ENCODE data around the gene DNMT1.

The DNMT1 gene

DNA sequence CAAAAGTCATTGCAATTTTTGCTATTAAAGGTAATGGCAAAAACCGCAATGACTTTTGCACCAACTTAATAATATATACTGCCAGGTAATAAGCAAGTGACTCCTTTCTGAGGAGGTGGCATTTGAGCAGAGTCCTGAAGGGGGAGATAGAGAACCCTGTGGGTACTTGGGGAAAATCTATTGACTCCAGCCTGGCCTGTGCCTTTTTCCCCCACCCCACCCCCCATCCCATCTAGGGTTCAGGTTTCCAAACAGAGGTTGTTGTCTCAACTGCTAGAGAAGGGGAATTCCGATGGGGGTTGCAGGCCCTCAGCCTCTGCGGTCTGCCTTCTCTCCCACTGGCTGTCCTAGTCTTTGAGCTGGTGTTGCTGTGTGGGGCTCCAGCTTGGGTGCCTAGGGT, 24.9 kb upstream of the DNMT1 start:
- Histone ChIP-seq H3K4me1 (ENCODE audit: control insufficient read depth, insufficient read depth, low read length) (peaks cover 8% of the 10 kb centered on the region; the same call in 1 of the 2 replicates), H3K4me3 (ENCODE audit: low read depth, low read length) (no peak overlapping the region), H3K27me3 (ENCODE audit: control insufficient read depth, insufficient read depth, low read length) (no peaks in the 10 kb centered on the region), H3K27ac (ENCODE audit: low read depth, low read length) (no peak overlapping the region), H3K9ac (ENCODE audit: low read length) (no peak overlapping the region), H3K36me3 (ENCODE audit: control insufficient read depth, insufficient read depth, low read length) (peaks cover 10% of the 10 kb centered on the region), H3K9me3 (ENCODE audit: control insufficient read depth, insufficient read depth, low read depth, low read length) (no peaks in the 10 kb centered on the region)

DNA sequence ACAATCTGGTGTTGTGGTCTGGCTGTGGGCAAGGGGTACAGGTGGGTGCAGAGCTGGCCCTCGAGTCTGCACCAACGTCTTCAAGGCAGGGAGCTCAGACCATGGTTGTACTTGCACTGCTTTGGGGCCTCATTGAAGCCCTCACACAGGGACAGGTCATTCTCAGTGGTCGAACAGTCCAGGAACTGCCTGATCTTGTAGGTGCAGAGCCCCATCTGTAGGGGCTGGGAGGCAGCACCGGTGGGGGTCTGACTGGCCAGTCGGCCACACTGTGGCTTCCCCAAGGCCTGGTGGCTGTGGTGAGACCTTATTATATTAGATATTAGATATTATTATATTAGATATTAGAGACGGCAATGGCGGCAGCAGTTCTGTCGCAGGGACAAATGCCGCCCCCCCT, 22.3 kb upstream of the DNMT1 start:
- Histone ChIP-seq H3K4me3 (ENCODE audit: low read depth, low read length) (no peak overlapping the region), H3K27ac (ENCODE audit: low read depth, low read length) (no peak overlapping the region), H3K9me3 (ENCODE audit: control insufficient read depth, insufficient read depth, low read depth, low read length) (no peaks in the 10 kb centered on the region), H3K27me3 (ENCODE audit: control insufficient read depth, insufficient read depth, low read length) (no peaks in the 10 kb centered on the region), H3K4me1 (ENCODE audit: control insufficient read depth, insufficient read depth, low read length) (peaks cover 8% of the 10 kb centered on the region; the same call in 1 of the 2 replicates), H3K9ac (ENCODE audit: low read length) (no peak overlapping the region), H3K36me3 (ENCODE audit: control insufficient read depth, insufficient read depth, low read length) (no peaks in the 10 kb centered on the region)

DNA sequence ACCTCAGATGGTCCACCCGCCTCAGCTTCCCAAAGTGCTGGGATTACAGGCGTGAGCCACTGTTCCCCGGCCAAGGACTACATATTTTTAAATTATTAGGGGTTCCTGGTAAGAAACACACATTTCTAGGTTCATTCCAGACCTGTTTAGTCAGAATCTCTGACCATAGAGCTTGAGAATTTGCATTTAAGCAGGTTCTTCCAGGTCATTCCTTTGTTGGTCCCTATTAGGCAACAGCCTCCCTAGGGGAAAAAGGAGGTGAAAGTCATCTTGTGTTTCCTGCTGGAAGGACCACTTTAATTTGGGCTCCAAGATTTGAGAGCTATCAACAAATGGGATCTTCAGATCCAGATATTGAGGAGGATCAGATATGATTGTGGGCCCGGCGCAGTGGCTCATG, 20.0 kb upstream of the DNMT1 start:
- no peak overlapping the region for H3K9ac ChIP-seq (ENCODE audit: low read length)
- H3K36me3 ChIP-seq (ENCODE audit: control insufficient read depth, insufficient read depth, low read length): no peaks in the 10 kb centered on the region
- no peaks in the 10 kb centered on the region for H3K27me3 ChIP-seq (ENCODE audit: control insufficient read depth, insufficient read depth, low read length)
- no peak overlapping the region for H3K4me3 ChIP-seq (ENCODE audit: low read depth, low read length)
- H3K4me1 ChIP-seq (ENCODE audit: control insufficient read depth, insufficient read depth, low read length): peaks cover under 1% of the 10 kb centered on the region; the same call in 1 of the 2 replicates
- no peaks in the 10 kb centered on the region for H3K9me3 ChIP-seq (ENCODE audit: control insufficient read depth, insufficient read depth, low read depth, low read length)
- no peak overlapping the region for H3K27ac ChIP-seq (ENCODE audit: low read depth, low read length)

- no peak overlapping the region for H3K4me3 ChIP-seq (ENCODE audit: low read depth, low read length)
- no peaks in the 10 kb centered on the region for H3K27me3 ChIP-seq (ENCODE audit: control insufficient read depth, insufficient read depth, low read length)
- no peaks in the 10 kb centered on the region for H3K4me1 ChIP-seq (ENCODE audit: control insufficient read depth, insufficient read depth, low read length)
- no peaks in the 10 kb centered on the region for H3K36me3 ChIP-seq (ENCODE audit: control insufficient read depth, insufficient read depth, low read length)
- no peak overlapping the region for H3K9ac ChIP-seq (ENCODE audit: low read length)
- H3K9me3 ChIP-seq (ENCODE audit: control insufficient read depth, insufficient read depth, low read depth, low read length): peaks cover 8% of the 10 kb centered on the region; the same call in 1 of the 2 replicates
- H3K27ac ChIP-seq (ENCODE audit: low read depth, low read length): no peak overlapping the region
Measured at GRCh38 chr19:10211691-10212090, 16.9 kb upstream of the DNMT1 start.

DNA sequence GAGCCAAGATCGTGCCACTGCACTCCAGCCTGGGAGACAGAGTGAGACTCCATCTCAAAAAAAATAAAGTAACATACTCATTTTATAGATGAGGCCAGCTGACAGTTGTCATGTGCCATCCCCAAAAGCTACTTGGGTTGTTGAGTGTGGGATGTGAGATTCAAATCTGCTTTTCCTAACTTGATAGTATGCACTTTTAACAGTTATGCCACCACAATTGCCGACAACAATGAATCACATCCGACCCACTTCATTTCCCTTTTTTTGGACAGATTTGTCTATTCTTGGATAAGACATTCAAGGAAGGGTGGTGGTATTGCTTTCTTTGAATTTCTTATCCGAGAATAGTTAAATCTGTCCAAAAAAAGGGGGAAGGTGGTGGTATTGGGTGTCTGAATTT, 16.3 kb upstream of the DNMT1 start:
- H3K27me3 ChIP-seq (ENCODE audit: control insufficient read depth, insufficient read depth, low read length): no peaks in the 10 kb centered on the region
- no peak overlapping the region for H3K27ac ChIP-seq (ENCODE audit: low read depth, low read length)
- H3K4me1 ChIP-seq (ENCODE audit: control insufficient read depth, insufficient read depth, low read length): no peaks in the 10 kb centered on the region
- H3K9ac ChIP-seq (ENCODE audit: low read length): no peak overlapping the region
- H3K4me3 ChIP-seq (ENCODE audit: low read depth, low read length): no peak overlapping the region
- peaks cover 8% of the 10 kb centered on the region; the same call in 1 of the 2 replicates for H3K9me3 ChIP-seq (ENCODE audit: control insufficient read depth, insufficient read depth, low read depth, low read length)
- H3K36me3 ChIP-seq (ENCODE audit: control insufficient read depth, insufficient read depth, low read length): no peaks in the 10 kb centered on the region

DNA sequence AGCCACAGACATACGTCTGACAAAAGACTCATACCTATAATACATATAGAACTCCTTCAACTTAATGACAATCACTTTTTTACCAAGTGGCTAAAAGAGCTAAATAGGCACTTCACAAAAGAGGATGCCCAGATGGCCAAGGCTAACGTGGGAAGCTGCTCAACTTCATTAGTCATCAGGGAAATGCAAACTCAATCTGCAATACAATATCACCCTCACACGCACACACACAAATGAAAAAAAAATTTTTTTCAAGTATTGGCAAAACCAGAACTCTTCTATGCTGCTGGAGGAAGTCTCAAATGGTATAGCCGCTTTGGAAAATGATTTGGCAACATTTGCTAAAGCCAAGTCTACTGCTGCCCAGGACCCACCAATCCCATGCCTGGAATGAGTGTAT, 14.6 kb upstream of the DNMT1 start:
- no peak overlapping the region for H3K27ac ChIP-seq (ENCODE audit: low read depth, low read length)
- no peaks in the 10 kb centered on the region for H3K36me3 ChIP-seq (ENCODE audit: control insufficient read depth, insufficient read depth, low read length)
- H3K4me3 ChIP-seq (ENCODE audit: low read depth, low read length): no peak overlapping the region
- no peak overlapping the region for H3K9ac ChIP-seq (ENCODE audit: low read length)
- H3K4me1 ChIP-seq (ENCODE audit: control insufficient read depth, insufficient read depth, low read length): peaks cover 6% of the 10 kb centered on the region; the same call in 1 of the 2 replicates
- H3K9me3 ChIP-seq (ENCODE audit: control insufficient read depth, insufficient read depth, low read depth, low read length): peaks cover 8% of the 10 kb centered on the region; the same call in 1 of the 2 replicates
- H3K27me3 ChIP-seq (ENCODE audit: control insufficient read depth, insufficient read depth, low read length): no peaks in the 10 kb centered on the region

- Histone ChIP-seq H3K9ac (ENCODE audit: low read length) (no peak overlapping the region), H3K9me3 (ENCODE audit: control insufficient read depth, insufficient read depth, low read depth, low read length) (peaks cover 8% of the 10 kb centered on the region; the same call in 1 of the 2 replicates), H3K4me3 (ENCODE audit: low read depth, low read length) (no peak overlapping the region), H3K27ac (ENCODE audit: low read depth, low read length) (no peak overlapping the region), H3K27me3 (ENCODE audit: control insufficient read depth, insufficient read depth, low read length) (no peaks in the 10 kb centered on the region), H3K4me1 (ENCODE audit: control insufficient read depth, insufficient read depth, low read length) (peaks cover 7% of the 10 kb centered on the region; the same call in 1 of the 2 replicates), H3K36me3 (ENCODE audit: control insufficient read depth, insufficient read depth, low read length) (no peaks in the 10 kb centered on the region)
Measured at GRCh38 chr19:10207026-10207425, 12.3 kb upstream of the DNMT1 start.

- H3K27ac ChIP-seq (ENCODE audit: low read depth, low read length): no peak overlapping the region
- H3K4me1 ChIP-seq (ENCODE audit: control insufficient read depth, insufficient read depth, low read length): peaks cover 7% of the 10 kb centered on the region; the same call in 1 of the 2 replicates
- no peaks in the 10 kb centered on the region for H3K36me3 ChIP-seq (ENCODE audit: control insufficient read depth, insufficient read depth, low read length)
- H3K27me3 ChIP-seq (ENCODE audit: control insufficient read depth, insufficient read depth, low read length): no peaks in the 10 kb centered on the region
- peaks cover 8% of the 10 kb centered on the region; the same call in 1 of the 2 replicates for H3K9me3 ChIP-seq (ENCODE audit: control insufficient read depth, insufficient read depth, low read depth, low read length)
- H3K9ac ChIP-seq (ENCODE audit: low read length): no peak overlapping the region
- H3K4me3 ChIP-seq (ENCODE audit: low read depth, low read length): no peak overlapping the region
Measured at GRCh38 chr19:10206226-10206885, 11.6 kb upstream of the DNMT1 start.

- H3K9ac ChIP-seq (ENCODE audit: low read length): no peak overlapping the region
- H3K27ac ChIP-seq (ENCODE audit: low read depth, low read length): no peak overlapping the region; the same call in 1 of the 2 replicates
- peaks cover 8% of the 10 kb centered on the region; the same call in 1 of the 2 replicates for H3K9me3 ChIP-seq (ENCODE audit: control insufficient read depth, insufficient read depth, low read depth, low read length)
- peaks cover 7% of the 10 kb centered on the region; the same call in 1 of the 2 replicates for H3K4me1 ChIP-seq (ENCODE audit: control insufficient read depth, insufficient read depth, low read length)
- H3K27me3 ChIP-seq (ENCODE audit: control insufficient read depth, insufficient read depth, low read length): no peaks in the 10 kb centered on the region
- H3K36me3 ChIP-seq (ENCODE audit: control insufficient read depth, insufficient read depth, low read length): no peaks in the 10 kb centered on the region
- no peak overlapping the region for H3K4me3 ChIP-seq (ENCODE audit: low read depth, low read length)
Measured at GRCh38 chr19:10205636-10206035, 10.9 kb upstream of the DNMT1 start.

DNA sequence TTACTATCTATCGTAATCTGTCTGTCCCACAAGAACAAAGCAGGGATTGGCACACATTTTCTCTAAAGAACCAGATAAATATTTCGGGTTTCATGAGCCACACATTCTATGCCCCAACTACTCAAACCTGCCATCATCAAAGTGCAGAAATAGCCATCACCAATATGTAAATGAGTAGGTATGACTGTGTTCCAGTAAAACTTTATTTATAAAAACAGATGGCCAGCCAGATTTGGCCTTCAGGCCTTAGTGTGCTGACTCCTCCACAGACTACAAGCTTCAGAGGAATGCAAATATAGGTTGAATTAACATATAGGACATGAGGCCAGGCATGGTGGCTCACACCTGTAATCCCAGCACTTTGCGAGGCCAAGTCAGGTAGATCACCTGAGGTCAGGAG, 8.9 kb upstream of the DNMT1 start:
- H3K36me3 ChIP-seq (ENCODE audit: control insufficient read depth, insufficient read depth, low read length): no peaks in the 10 kb centered on the region
- H3K4me3 ChIP-seq (ENCODE audit: low read depth, low read length): no peak overlapping the region
- H3K4me1 ChIP-seq (ENCODE audit: control insufficient read depth, insufficient read depth, low read length): peaks cover 7% of the 10 kb centered on the region; the same call in 1 of the 2 replicates
- H3K9me3 ChIP-seq (ENCODE audit: control insufficient read depth, insufficient read depth, low read depth, low read length): peaks cover 8% of the 10 kb centered on the region; the same call in 1 of the 2 replicates
- no peaks in the 10 kb centered on the region for H3K27me3 ChIP-seq (ENCODE audit: control insufficient read depth, insufficient read depth, low read length)
- no peak overlapping the region for H3K9ac ChIP-seq (ENCODE audit: low read length)
- H3K27ac ChIP-seq (ENCODE audit: low read depth, low read length): no peak overlapping the region

DNA sequence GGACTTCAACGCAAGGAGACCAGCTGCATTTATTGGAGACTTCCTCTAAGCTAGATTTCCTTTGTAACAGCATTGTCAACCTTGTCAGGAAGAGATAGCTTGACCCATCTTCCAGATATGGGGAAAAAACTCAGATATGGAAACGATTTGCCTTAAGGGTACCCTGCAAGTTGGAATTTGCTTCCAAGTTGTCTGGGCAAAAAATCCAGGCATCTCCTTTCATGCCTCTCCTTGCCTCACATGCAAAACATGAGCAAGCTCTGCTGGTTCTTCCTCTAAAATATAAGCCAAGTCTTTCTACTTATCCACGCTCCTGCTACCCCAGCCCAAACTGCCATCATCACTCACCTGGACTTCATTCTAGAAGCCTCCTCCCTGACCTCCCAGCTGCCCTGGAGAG, 6.4 kb upstream of the DNMT1 start:
- Histone ChIP-seq H3K9me3 (ENCODE audit: control insufficient read depth, insufficient read depth, low read depth, low read length) (no peaks in the 10 kb centered on the region), H3K4me3 (ENCODE audit: low read depth, low read length) (no peak overlapping the region), H3K9ac (ENCODE audit: low read length) (no peak overlapping the region), H3K27ac (ENCODE audit: low read depth, low read length) (no peak overlapping the region), H3K27me3 (ENCODE audit: control insufficient read depth, insufficient read depth, low read length) (no peaks in the 10 kb centered on the region), H3K4me1 (ENCODE audit: control insufficient read depth, insufficient read depth, low read length) (peaks cover 7% of the 10 kb centered on the region; the same call in 1 of the 2 replicates), H3K36me3 (ENCODE audit: control insufficient read depth, insufficient read depth, low read length) (no peaks in the 10 kb centered on the region)
